Kidney tubule cell (primary cell): ENCODE results near the gene P3H4.
"Not testable (repeated sequence)": the region's sequence is repeated elsewhere in the genome, so short reads cannot be mapped to it uniquely, and the experiment has no call there.

Experiments used
- DNase-seq: peaks from one replicate; pipeline ENCODE4 v3.0.0-alpha.2; 2018; ENCODE audit warnings: low spot score

The P3H4 gene, protein sequence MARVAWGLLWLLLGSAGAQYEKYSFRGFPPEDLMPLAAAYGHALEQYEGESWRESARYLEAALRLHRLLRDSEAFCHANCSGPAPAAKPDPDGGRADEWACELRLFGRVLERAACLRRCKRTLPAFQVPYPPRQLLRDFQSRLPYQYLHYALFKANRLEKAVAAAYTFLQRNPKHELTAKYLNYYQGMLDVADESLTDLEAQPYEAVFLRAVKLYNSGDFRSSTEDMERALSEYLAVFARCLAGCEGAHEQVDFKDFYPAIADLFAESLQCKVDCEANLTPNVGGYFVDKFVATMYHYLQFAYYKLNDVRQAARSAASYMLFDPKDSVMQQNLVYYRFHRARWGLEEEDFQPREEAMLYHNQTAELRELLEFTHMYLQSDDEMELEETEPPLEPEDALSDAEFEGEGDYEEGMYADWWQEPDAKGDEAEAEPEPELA

GRCh38 chr17:41811549-41812380 is at the start of gene P3H4:
P3H4 (minus strand) TSS chr17:41811949; CDS start chr17:41811915, 34 bp downstream.
- DNase-seq, result peak; percentile 77

DNA sequence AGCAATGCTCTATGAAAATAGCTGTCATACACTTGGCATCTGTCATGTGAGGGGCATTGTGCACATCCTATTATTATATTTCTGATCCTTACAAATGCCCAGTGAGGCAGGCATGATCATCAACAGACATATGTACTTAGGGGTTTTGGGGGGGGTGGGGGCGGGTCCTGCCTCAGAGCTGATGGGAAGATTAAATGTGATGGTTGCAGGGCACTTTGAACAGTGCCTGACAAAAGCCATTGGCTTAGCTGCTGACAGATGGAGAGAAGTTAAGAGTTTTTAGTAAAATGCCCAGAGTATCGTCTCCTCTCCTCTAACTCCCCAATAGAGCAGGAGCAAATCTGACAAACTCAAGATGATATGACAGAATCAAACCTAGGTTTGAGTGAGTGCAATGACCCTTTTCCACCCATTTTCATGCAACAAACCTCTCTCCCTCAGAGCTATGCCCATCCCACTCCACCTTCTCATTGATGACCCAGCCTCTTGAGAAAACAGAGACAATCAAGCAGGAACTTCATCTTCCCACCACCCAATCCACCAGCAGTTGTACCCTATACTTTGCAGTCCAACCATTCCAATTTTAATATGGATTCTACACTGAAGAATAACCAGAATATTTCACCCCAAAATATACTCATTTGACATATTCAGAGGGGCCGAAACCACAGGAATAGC is 48.6 kb upstream of the P3H4 start:
- no peak for DNase-seq

DNA sequence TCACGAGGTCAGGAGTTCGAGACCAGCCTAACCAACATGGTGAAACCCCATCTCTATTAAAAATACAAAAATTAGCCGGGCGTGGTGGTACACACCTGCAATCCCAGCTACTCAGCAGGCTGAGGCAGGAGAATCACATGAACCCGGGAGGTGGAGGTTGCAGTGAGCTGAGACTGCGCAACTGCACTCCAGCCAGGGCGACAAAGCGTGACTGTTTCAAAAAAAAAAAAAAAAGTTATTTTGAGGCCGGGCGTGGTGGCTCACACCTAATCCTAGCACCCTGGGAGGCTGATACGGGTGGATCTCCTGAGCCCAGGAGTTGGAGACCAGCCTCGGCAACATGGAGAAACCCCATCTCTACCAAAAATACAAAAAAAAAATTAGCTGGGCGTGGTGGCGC is 39.6 kb upstream of the P3H4 start:
- peak; percentile 20 for DNase-seq

- DNase-seq, result no peak
These were observed 37.7 kb upstream of the P3H4 start for GRCh38 chr17:41849251-41849990.

DNA sequence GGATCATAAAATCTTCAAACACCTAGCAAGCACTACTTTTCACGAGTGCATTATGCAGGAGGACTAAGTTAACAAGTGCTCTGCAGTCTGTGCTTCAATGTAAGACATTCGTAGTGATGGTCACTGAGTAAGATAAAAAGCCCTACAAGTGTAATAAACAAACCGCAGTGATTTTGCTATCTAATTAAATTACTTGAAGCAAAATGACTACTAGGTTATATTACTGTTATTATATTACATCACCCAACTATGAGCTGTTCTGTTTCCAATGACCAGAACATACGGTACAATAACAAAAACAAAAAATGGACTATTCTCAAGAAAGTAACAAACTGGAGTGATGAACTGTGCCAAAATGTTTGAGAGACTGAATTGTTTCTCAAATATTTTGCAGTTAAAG is 37.0 kb upstream of the P3H4 start:
- no peak for DNase-seq

DNA sequence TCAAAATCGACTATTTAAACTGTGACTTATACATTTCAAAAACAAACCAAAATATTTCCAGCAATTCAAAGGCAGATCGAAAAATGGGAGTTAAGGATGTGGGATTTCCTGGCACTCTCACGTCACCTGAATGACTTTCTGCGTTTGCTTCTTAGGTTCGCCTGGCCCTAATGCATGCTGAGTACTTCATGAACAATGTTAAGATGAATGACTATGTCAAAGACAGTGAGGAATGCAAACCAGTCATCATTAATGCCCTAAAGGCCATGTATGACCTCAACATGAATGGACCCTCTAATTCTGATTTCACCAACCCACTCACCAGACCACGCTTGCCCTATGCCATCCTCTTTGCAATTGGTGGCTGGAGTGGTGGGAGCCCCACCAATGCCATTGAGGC is 33.2 kb upstream of the P3H4 start:
- DNase-seq, result no peak

- DNase-seq, result not testable (repeated sequence)
These were observed 29.0 kb upstream of the P3H4 start for GRCh38 chr17:41840781-41841180.

DNA sequence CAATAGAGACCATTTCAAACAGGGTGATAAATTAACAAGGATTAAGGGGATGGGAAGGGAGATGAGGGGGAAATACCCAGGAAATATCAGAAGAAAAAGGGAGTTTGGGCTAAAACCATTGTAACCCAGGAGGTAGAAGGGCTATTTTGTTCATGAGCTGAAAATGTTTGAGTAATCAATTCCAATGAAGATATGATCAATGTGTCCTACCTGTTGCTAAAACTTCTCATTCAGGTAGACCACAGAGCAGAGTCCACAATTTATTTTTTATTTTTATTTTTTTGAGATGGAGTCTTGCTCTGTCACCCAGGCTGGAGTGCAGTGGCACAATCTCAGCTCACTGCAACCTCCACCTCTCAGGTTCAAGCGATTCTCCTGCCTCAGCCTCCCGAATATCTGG is 27.7 kb upstream of the P3H4 start:
- not testable (repeated sequence) for DNase-seq

- no peak for DNase-seq
These were observed 26.2 kb upstream of the P3H4 start, which contains the start of gene KLHL10 for GRCh38 chr17:41837761-41838538. KLHL10 (plus strand) TSS chr17:41837825; CDS start chr17:41837933, 108 bp downstream.

DNA sequence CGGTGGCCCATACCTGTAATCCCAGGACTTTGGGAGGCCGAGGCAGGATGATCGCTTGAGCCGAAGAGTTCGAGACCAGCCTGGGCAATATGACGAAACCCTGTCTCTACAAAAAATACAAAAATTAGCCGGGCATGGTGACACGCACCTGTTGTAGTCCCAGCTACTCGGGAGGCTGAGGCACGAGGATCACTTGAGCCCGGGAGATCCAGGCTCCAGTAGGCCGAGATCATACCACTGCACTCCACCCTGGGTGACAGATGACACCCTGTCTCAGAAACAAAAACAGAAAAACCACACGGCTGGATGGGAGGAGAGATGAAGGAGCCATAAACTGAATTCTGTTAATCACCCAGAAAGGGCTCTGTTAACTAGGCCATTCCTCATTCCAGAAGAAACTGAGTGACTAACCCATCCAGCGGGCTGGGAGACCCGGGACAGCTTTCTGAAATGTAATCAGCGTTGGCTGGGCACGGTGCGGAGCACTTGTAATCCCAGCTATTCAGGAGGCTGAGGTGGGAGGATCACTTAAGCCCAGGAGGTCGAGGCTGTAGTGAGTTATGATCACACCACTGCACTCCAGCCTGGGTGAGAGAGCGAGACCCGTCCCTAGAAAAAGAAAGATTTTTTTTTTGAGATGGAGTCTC is 24.9 kb upstream of the P3H4 start:
- DNase-seq, result no peak

DNA sequence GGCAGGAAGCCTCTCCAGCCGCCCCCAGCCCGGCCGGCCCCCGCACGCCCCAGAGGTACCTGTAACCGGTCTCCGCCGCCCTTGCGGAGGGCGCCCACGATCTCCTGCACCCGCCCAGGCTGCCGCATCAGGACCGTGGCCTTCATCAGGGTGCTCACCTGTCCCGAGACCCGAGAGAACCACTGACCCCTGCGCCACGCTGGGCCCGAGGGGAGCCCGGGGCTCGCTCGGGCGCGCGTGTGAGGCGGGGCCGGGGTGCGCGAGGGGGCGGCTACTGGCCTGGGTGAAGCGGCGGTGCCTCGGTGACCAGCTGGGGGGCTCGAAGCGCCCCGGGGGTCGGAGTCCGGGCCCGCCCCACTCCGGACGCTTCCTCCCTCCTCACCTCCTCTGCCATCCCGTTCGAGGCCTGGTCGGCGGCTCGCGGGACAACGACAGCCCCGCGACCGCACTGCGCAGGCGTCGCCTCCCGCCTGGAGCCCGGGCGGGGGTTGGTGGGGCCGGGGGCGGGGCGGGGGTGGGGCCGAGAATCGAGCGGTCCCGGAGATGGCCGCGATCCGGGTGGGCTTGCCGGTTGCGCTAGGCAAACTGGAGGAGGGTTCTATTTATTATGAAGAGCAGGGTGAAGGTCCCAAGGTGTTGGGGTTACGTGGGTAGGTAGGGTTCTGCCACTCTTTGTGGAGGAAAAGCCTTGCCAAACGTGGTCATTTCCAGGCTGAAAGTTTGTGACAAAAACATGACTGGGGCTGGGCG is 24.2 kb upstream of the P3H4 start, which contains the start of gene NT5C3B:
NT5C3B (minus strand) TSS at position 433 of the 750 bp plus-strand sequence; CDS start at position 394, 39 bp downstream.
- DNase-seq, result peak; percentile 70

GRCh38 chr17:41835214-41835799 is 23.6 kb upstream of the P3H4 start:
- no peak for DNase-seq

- DNase-seq, result not testable (repeated sequence)
These were observed 18.2 kb upstream of the P3H4 start for GRCh38 chr17:41829961-41830360.

GRCh38 chr17:41825175-41825845 is 13.6 kb upstream of the P3H4 start:
- no peak for DNase-seq

- no peak for DNase-seq
These were observed 12.3 kb upstream of the P3H4 start for GRCh38 chr17:41824086-41824485.

DNA sequence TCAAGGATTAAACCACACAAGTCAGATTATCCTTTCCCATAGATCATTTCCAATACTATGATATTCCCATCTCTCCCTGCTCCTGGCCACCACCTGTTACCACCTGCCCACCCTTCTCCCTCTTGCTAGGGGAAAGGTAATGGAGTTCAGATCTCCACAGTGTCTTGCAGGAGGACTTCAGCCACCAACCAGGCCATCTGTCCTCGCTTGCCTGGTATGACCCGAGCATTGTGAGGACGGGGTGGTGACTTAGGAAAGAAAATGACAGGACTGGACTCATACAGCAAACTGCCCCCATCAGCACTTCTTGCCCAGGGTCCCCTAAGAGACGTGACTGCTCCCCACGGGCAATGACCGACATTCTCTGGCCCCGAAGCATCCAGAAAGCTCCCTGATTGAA is 11.8 kb upstream of the P3H4 start:
- DNase-seq, result no peak

- no peak for DNase-seq
These were observed 11.4 kb upstream of the P3H4 start for GRCh38 chr17:41823141-41823524.
